ENCODE measurements around the gene ELF4.

Gene ELF4

GRCh38 chrX:130047416-130047815 is 62.9 kb downstream of the ELF4 start:
- no peak for DNase-seq (ENCODE audit: low spot score)

- no peak for DNase-seq (ENCODE audit: low spot score)
Observed at GRCh38 chrX:130039847-130040246, 70.5 kb downstream of the ELF4 start.

- no peak for DNase-seq (ENCODE audit: low spot score)
Observed at GRCh38 chrX:130034178-130034577, 76.1 kb downstream of the ELF4 start.

GRCh38 chrX:130032552-130032951 is 77.7 kb downstream of the ELF4 start:
- DNase-seq (ENCODE audit: low spot score) = no peak

GRCh38 chrX:130030826-130031225 is 79.5 kb downstream of the ELF4 start:
- DNase-seq (ENCODE audit: low spot score) = peak; percentile 17

GRCh38 chrX:130028196-130028595 is 82.1 kb downstream of the ELF4 start:
- DNase-seq (ENCODE audit: low spot score) = peak; percentile 4

- DNase-seq (ENCODE audit: low spot score) = no peak
Observed at GRCh38 chrX:130027569-130027968, 82.7 kb downstream of the ELF4 start.

GRCh38 chrX:130025256-130025655 is 85.0 kb downstream of the ELF4 start:
- DNase-seq (ENCODE audit: low spot score) = no peak

- peak; percentile 58 for DNase-seq (ENCODE audit: low spot score)
Observed at GRCh38 chrX:130024127-130024526, 86.2 kb downstream of the ELF4 start.

- no peak for DNase-seq (ENCODE audit: low spot score)
Observed at GRCh38 chrX:130020661-130021324, 89.5 kb downstream of the ELF4 start.

GRCh38 chrX:130018143-130018542 is 92.2 kb downstream of the ELF4 start:
- no peak for DNase-seq (ENCODE audit: low spot score)

GRCh38 chrX:130015181-130015580 is 95.1 kb downstream of the ELF4 start:
- no peak for DNase-seq (ENCODE audit: low spot score)

Data from Ammon's horn (tissue), 1 donor.